ENCODE results near the gene TRIM14.
A peak's percentile ranks its signal among the peaks of the same experiment; 100 is the strongest.

The TRIM14 gene

GRCh38 chr9:98159301-98159700 lies 40.3 kb upstream of the TRIM14 start:
- no peak for DNase-seq (ENCODE audit: low read depth)
- TF ChIP-seq, protein P1, sequence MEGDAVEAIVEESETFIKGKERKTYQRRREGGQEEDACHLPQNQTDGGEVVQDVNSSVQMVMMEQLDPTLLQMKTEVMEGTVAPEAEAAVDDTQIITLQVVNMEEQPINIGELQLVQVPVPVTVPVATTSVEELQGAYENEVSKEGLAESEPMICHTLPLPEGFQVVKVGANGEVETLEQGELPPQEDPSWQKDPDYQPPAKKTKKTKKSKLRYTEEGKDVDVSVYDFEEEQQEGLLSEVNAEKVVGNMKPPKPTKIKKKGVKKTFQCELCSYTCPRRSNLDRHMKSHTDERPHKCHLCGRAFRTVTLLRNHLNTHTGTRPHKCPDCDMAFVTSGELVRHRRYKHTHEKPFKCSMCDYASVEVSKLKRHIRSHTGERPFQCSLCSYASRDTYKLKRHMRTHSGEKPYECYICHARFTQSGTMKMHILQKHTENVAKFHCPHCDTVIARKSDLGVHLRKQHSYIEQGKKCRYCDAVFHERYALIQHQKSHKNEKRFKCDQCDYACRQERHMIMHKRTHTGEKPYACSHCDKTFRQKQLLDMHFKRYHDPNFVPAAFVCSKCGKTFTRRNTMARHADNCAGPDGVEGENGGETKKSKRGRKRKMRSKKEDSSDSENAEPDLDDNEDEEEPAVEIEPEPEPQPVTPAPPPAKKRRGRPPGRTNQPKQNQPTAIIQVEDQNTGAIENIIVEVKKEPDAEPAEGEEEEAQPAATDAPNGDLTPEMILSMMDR (IDR thresholded peaks at IDR 0.05; ENCODE audit: control insufficient read depth, extremely low read depth, insufficient read depth) = no peak
- no peak overlapping the region for H3K4me3 ChIP-seq (ENCODE audit: low read depth, low read length)

DNA sequence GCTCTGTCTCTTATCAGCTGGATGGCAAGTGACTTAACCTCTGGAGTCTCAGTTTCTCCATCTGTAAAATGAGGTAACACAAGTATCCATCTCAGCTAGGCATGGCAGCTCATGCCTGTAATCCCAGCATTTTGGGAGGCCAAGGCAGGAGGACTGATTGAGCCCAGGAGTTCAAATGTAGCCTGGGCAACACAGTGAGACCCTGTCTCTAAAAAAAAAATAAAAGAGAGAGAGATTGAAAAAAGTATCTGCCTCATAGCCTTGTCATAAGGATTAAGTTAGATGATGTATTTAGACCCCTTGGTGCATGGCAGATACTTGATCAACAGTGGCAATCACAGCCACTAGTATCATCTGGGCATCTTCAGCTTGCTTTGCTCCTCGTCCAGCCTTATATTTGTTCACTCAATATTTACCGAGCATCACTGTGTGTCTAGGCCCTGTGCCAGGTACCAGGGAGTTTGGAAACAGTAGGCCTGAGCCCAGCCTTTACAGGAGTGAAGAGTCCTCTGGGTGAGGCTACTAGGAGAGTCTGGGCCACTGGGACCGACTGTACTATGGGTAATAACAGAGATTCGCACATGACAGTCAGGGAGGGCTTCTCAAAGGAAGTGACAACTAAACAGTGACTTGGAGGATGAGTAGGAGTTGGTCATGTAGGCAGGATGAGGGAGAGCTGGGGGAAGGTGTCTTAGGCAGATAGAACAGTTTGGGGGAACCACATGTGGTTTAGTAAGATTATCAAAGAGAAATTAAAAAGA lies 39.2 kb upstream of the TRIM14 start:
- TF ChIP-seq, protein P1 (IDR thresholded peaks at IDR 0.05; ENCODE audit: control insufficient read depth, extremely low read depth, insufficient read depth) = no peak
- H3K4me3 ChIP-seq (ENCODE audit: low read depth, low read length) = no peak overlapping the region
- peak; percentile 98 for DNase-seq (ENCODE audit: low read depth)

DNA sequence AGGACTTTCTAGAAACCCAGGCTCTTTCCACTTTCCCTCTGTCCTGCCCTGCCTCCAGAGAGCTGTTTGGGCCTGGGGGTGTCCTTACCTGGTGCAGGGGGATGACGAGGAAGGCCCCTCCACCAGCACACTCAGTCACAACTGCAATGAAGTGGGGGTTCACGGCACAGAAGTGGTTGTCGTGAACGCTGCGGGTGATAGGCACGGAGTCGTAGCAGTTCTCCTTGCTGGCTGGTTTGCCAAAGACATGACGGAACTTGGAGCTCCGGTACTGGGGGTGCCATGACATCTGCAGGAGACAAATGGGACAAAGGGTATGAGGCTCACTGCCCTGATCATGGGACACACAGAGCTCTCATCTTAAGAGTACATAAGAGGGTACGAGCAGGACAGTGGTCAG lies 38.4 kb upstream of the TRIM14 start:
- TF ChIP-seq, protein P1 (IDR thresholded peaks at IDR 0.05; ENCODE audit: control insufficient read depth, extremely low read depth, insufficient read depth) = no peak
- no peak for DNase-seq (ENCODE audit: low read depth)
- H3K4me3 ChIP-seq (ENCODE audit: low read depth, low read length) = no peak overlapping the region

DNA sequence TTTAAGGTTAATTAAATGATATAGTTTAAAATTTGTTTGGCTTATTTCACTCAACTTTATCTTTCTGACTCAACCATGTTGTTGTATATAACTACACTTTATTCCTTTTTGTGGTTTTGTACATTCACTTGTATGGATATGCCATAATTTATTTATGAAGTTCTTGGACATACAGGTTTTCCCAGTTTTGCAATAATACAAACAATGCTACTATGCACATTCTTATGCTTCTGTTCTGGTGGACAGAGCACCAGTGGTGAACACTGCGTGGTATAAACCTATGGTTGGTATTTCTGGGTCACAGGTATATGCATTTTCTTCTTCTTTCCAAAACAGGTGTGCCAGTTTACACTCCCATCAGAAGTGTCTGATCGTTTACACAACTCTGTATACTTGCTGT lies 35.7 kb upstream of the TRIM14 start:
- TF ChIP-seq, protein P1 (IDR thresholded peaks at IDR 0.05; ENCODE audit: control insufficient read depth, extremely low read depth, insufficient read depth) = no peak
- peak overlapping the region; percentile 21; the same call in 1 of the 2 replicates for H3K4me3 ChIP-seq (ENCODE audit: low read depth, low read length)
- DNase-seq (ENCODE audit: low read depth) = peak; percentile 56

DNA sequence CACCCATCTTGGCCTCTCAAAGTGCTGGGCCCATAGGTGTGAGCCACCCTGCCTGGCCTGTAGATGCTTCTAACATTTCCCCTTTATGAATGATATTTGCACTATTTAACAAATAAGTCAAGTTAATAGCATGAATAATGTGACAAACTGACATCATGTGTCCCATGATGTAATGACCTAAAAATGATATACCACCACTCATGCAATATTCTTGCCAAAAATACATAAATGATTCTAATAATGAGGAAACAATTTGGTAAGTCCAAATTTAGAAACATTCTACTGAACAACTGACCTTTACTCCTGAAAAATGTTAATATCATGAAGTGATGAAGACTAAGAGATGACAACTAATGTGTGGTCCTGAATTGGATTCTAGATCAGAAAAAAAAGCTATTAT lies 33.5 kb upstream of the TRIM14 start:
- DNase-seq (ENCODE audit: low read depth) = no peak
- H3K4me3 ChIP-seq (ENCODE audit: low read depth, low read length) = no peak overlapping the region
- TF ChIP-seq, protein P1 (IDR thresholded peaks at IDR 0.05; ENCODE audit: control insufficient read depth, extremely low read depth, insufficient read depth) = no peak

DNA sequence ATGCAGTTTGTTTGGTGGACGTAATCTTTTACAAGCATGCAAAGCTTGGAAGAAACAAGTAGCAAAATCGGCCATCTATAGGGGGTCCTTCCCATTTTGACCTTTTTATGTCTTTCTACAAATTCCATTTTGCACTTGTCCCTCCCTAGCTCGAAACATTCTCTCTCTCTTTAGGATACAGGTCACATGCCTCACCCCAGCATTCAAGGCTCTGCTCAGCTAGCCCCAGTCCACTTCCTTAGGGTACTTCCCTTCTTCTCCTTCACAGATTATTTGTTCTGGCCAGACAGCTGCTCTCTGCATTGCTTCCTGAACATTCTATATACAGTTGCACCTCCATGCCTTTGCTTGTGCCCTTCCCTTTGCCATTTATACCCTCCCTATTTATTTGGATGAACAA lies 31.7 kb upstream of the TRIM14 start:
- TF ChIP-seq, protein P1 (IDR thresholded peaks at IDR 0.05; ENCODE audit: control insufficient read depth, extremely low read depth, insufficient read depth) = no peak
- no peak for DNase-seq (ENCODE audit: low read depth)
- no peak overlapping the region for H3K4me3 ChIP-seq (ENCODE audit: low read depth, low read length)

DNA sequence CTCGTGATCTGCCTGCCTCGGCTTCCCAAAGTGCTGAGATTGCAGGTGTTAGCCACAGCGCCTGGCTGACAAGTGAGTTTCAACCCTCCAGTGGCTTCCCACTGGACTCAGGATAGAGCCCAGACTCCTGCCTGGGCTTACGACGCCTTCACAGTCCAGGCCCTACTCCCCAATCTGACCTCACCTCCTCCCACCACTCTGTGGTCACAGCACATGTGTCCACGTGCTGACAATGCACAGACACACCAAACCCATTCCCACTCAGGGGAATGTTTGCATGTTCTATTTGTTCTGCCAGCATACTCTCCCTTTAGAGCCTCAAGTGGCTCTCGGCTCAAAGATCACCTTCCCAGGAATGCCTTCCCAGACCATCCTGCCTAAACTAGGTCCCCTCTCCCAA lies 31.1 kb upstream of the TRIM14 start:
- no peak overlapping the region for H3K4me3 ChIP-seq (ENCODE audit: low read depth, low read length)
- DNase-seq (ENCODE audit: low read depth) = no peak
- TF ChIP-seq, protein P1 (IDR thresholded peaks at IDR 0.05; ENCODE audit: control insufficient read depth, extremely low read depth, insufficient read depth) = no peak
